ENCODE results near the gene TOPAZ1.

GRCh38 chr3:44280077-44280476 is 38.4 kb downstream of the TOPAZ1 start:
- TF ChIP-seq SMC3 (conservative IDR thresholded peaks at IDR 0.05; ENCODE audit: poor library complexity) (no peak), CTCF (IDR thresholded peaks at IDR 0.05; ENCODE audit: poor library complexity, severe bottlenecking) (no peak), EZH2 (IDR thresholded peaks at IDR 0.05; ENCODE audit: borderline replicate concordance, insufficient read depth, low read length, poor library complexity, severe bottlenecking) (no peak), TAF1 (IDR thresholded peaks at IDR 0.05; ENCODE audit: low read depth) (no peak), REST (IDR thresholded peaks at IDR 0.05; ENCODE audit: borderline replicate concordance) (no peak), RAD21 (conservative IDR thresholded peaks at IDR 0.05) (no peak), EP300 (conservative IDR thresholded peaks at IDR 0.05; ENCODE audit: poor library complexity, severe bottlenecking) (no peak)
